Activated CD8-positive, alpha-beta memory T cell treated with anti-CD3 and anti-CD28 coated beads, Interleukin-2, amount 50 U/mL, for 48 hours (primary cell): Measurements from ENCODE around the gene PDE9A.
"Not testable (repeated sequence)": the region's sequence is repeated elsewhere in the genome, so short reads cannot be mapped to it uniquely, and the experiment has no call there.

Experiments
- DNase-seq: peaks from one replicate; pipeline ENCODE4 v3.0.0-alpha.2; 2020

Gene PDE9A

DNA sequence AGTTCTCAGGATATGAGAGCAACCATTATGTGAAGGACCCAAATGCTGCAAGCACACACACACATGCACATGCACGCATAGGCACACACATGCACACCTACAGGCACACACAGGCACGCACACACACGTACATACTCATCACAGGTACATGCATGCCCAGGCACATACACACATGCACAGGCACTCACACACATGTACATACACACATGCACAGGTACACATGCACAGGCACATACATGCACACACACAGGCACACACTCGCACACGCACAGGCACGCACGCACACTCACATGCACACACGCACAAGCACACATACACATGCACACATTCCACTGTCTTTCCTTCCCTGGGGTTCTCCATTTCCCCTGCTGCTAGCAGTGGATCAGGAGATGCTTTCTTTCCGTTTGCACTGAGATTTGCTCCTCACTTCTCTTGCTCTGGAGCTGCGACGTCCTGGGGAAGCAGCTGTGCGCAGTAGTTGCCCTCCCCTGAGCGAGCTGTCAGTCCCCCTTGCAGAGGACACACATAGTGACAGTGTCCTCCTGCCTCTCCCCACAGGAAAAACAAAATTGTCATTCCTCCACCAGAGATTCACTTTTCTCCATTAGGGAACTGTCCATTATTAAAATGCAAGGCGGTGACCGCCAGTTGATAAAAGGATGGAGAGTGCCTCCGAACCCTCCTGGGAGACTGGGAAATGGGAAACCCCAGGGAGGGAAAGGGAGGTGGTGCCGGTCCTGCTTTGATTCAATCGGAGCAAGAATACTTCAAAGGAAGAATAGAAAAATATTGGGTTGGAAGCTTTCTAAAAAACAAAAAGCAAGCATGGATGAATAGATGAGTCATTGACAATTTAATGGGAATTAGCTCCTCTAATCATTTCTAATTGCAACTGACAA is 156.4 kb downstream of the PDE9A start:
- DNase-seq, result peak; percentile 22

GRCh38 chr21:42811960-42812359 is 158.5 kb downstream of the PDE9A start:
- DNase-seq, result peak; percentile 23

- DNase-seq, result not testable (repeated sequence)
Measured at GRCh38 chr21:42812528-42813241, 159.3 kb downstream of the PDE9A start.

- DNase-seq, result no peak
Measured at GRCh38 chr21:42815217-42815616, 161.8 kb downstream of the PDE9A start.

DNA sequence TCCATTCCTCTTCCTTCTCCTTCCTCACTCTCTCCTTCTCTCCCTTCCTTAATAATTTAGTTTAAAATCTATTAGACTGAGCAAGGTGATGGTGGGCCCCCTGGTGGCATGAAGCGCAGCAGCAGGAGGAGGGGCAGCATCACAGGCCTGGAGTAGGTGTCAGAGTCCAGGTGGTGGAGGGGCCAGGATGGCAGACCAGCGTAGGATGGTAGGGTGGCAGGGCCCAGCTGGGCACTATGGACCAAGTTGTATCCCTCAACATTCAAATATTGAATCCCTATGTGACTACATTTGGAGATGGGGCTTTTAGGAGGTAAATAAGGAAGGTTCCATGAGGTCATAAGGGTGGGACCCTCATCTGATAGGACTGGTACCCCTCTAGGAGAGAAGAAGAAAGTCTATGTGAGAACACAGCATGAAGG is 164.9 kb downstream of the PDE9A start:
- peak; percentile 73 for DNase-seq

GRCh38 chr21:42819861-42820615 is 166.6 kb downstream of the PDE9A start:
- peak; percentile 35 for DNase-seq

DNA sequence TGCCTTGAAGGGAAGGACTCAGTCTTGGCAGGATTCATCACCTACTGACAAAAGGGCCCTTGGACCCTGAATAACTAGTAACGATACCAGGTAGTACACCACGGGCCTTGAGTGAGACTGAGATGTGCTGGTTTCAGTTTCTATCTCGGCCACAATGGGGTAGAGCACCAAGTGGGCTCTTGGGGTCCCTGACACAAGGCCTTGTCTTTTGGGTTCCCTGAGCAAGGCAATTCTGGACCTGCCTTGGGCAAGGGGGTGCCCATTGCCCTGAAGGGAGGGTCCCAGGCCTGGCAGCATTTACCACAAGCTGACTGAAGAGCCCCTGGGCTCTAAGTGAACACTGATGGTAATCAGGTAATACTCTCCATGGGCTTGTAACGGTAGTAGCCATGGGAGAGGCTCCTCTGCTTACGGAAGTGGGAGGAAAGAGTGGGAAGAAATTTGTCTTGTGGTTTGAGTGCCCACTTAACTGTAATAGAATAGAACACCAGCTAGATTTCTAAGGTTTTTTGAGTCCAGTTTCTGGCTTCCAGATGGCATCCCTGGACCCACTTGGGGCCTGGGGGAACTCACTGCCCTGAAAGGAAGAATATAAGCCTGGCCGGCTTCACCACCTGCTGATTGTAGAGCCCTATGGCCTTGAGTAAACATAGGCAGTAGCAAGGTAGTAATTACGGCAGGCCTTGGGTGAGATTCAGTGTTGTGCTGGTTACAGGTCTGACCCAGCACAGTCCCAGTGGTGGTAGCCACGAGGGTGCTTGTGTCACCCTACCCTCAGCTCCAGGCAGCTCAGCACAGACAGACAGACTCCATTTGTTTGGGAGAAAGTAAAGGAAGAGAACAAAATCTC is 167.4 kb downstream of the PDE9A start:
- peak; percentile 32 for DNase-seq
